ENCODE results near the gene ZNF716.

DNA sequence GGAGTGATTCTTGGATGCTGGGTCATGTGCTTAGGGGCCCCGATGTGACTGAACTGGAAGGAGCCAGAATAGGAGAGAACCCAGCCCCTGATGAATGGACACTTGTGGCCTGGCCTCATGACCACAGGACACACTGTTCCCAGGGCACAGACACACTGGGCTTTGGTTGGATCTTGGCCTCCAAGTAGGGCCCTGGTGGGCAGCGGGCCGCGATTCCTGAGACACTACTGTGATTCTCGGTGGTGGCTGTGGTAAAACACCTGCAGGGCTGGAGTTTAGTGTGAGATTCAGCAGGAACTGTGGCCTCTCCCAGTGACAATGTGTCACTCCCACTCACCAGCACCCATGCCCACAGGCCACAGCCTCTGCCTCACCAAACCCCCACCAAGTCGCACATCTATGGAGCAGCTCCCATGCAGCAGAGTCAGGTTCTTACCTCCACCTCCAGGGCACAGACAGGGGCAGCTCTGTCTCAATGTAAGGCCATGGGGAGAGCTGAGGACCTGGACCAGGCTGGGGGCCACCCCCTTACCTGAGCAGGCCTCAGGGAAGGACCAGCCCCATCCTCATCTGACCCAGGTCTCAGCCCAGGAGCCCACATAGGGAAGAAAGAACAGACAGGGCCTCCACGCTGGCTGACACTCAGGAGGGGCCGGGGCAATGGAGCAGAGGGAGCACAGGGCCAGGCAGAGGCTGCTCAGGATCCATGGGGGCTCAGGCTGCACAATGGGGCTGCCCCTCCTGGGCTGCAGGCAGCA, 33.2 kb upstream of the ZNF716 start:
- TF ChIP-seq, protein P1, sequence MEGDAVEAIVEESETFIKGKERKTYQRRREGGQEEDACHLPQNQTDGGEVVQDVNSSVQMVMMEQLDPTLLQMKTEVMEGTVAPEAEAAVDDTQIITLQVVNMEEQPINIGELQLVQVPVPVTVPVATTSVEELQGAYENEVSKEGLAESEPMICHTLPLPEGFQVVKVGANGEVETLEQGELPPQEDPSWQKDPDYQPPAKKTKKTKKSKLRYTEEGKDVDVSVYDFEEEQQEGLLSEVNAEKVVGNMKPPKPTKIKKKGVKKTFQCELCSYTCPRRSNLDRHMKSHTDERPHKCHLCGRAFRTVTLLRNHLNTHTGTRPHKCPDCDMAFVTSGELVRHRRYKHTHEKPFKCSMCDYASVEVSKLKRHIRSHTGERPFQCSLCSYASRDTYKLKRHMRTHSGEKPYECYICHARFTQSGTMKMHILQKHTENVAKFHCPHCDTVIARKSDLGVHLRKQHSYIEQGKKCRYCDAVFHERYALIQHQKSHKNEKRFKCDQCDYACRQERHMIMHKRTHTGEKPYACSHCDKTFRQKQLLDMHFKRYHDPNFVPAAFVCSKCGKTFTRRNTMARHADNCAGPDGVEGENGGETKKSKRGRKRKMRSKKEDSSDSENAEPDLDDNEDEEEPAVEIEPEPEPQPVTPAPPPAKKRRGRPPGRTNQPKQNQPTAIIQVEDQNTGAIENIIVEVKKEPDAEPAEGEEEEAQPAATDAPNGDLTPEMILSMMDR (IDR thresholded peaks at IDR 0.05): no peak
- no peak for TF ChIP-seq POLR2A (IDR thresholded peaks at IDR 0.05)

Measured in adrenal gland (tissue), 5 donors.